Activated CD8-positive, alpha-beta memory T cell treated with anti-CD3 and anti-CD28 coated beads for 1 hour (primary cell): ENCODE results near the gene PEX14.

Experiments used
- DNase-seq, 2 donors: peaks; one replicate each; pipeline ENCODE4 v3.0.0-alpha.2; 2020; ENCODE audit warnings: low read depth in 1 of 2; ENCODE audit errors: extremely low read depth in 1 of 2

Gene PEX14

GRCh38 chr1:10659646-10660540 is 185.1 kb downstream of the PEX14 start:
- no peak for DNase-seq

- DNase-seq = no peak
Measured at GRCh38 chr1:10661453-10661852, 186.7 kb downstream of the PEX14 start.

GRCh38 chr1:10662090-10662688 is 187.4 kb downstream of the PEX14 start:
- DNase-seq = no peak

GRCh38 chr1:10662824-10663677 is 188.3 kb downstream of the PEX14 start:
- no peak for DNase-seq

GRCh38 chr1:10663678-10664035 is 188.9 kb downstream of the PEX14 start:
- no peak for DNase-seq

GRCh38 chr1:10664251-10664650 is 189.5 kb downstream of the PEX14 start:
- DNase-seq = no peak

- no peak for DNase-seq
Measured at GRCh38 chr1:10665226-10665625, 190.5 kb downstream of the PEX14 start.

GRCh38 chr1:10665930-10666850 is 191.4 kb downstream of the PEX14 start:
- DNase-seq = no peak

- no peak for DNase-seq
Measured at GRCh38 chr1:10667861-10668761, 193.4 kb downstream of the PEX14 start.

- no peak for DNase-seq
Measured at GRCh38 chr1:10669570-10669969, 194.8 kb downstream of the PEX14 start.

GRCh38 chr1:10670190-10670589 is 195.4 kb downstream of the PEX14 start:
- DNase-seq = no peak

- DNase-seq = no peak
Measured at GRCh38 chr1:10671090-10671489, 196.3 kb downstream of the PEX14 start.

GRCh38 chr1:10671622-10672342 is 197.0 kb downstream of the PEX14 start:
- no peak for DNase-seq

GRCh38 chr1:10672343-10673050 is 197.7 kb downstream of the PEX14 start:
- DNase-seq = no peak

GRCh38 chr1:10673109-10673711 is 198.5 kb downstream of the PEX14 start:
- DNase-seq = no peak

- no peak for DNase-seq
Measured at GRCh38 chr1:10674222-10674621, 199.5 kb downstream of the PEX14 start.

- no peak for DNase-seq
Measured at GRCh38 chr1:10674700-10675609, 200.2 kb downstream of the PEX14 start.
